Activated gamma-delta T cell (primary cell): Measurements from ENCODE around the gene ZNF341.
"Not testable (repeated sequence)": the region's sequence is repeated elsewhere in the genome, so short reads cannot be mapped to it uniquely, and the experiment has no call there.

Experiments
- DNase-seq: peaks from one replicate; lab custom pipeline; 2025; lab: John Stamatoyannopoulos, UW
- total RNA-seq, 2 donors: gene quantifications; one replicate each; lab custom pipeline; 2026; lab: John Stamatoyannopoulos, UW

Gene ZNF341
- 8.4 to 8.7 reads per million in 2 donors for total RNA-seq

- peak; percentile 91 for DNase-seq
These were observed at the start of gene ZNF341 for GRCh38 chr20:33731693-33732165. ZNF341 (plus strand) TSS chr20:33731996; CDS start chr20:33732022, 26 bp downstream.

GRCh38 chr20:33684533-33685327 is 47.1 kb upstream of the ZNF341 start:
- no peak for DNase-seq

- DNase-seq, result peak; percentile 30
These were observed 46.3 kb upstream of the ZNF341 start for GRCh38 chr20:33685328-33686099.

GRCh38 chr20:33686100-33686983 is 45.5 kb upstream of the ZNF341 start, which contains the start of gene E2F1:
E2F1 (minus strand) TSS chr20:33686385; CDS start chr20:33686264, 121 bp downstream.
- peak; percentile 93 for DNase-seq

- no peak for DNase-seq
These were observed 44.8 kb upstream of the ZNF341 start for GRCh38 chr20:33686984-33687366.

GRCh38 chr20:33687370-33687915 is 44.4 kb upstream of the ZNF341 start:
- DNase-seq, result no peak

- DNase-seq, result no peak
These were observed 43.5 kb upstream of the ZNF341 start for GRCh38 chr20:33687993-33688937.

GRCh38 chr20:33688938-33689424 is 42.8 kb upstream of the ZNF341 start:
- no peak for DNase-seq

- DNase-seq, result no peak
These were observed 42.3 kb upstream of the ZNF341 start for GRCh38 chr20:33689493-33689892.

GRCh38 chr20:33689973-33690372 is 41.8 kb upstream of the ZNF341 start:
- no peak for DNase-seq

GRCh38 chr20:33693289-33693688 is 38.5 kb upstream of the ZNF341 start:
- no peak for DNase-seq

- DNase-seq, result no peak
These were observed 37.8 kb upstream of the ZNF341 start for GRCh38 chr20:33693741-33694638.

GRCh38 chr20:33694639-33695012 is 37.2 kb upstream of the ZNF341 start:
- no peak for DNase-seq

- DNase-seq, result no peak
These were observed 35.3 kb upstream of the ZNF341 start for GRCh38 chr20:33696448-33696847.

GRCh38 chr20:33697129-33697528 is 34.7 kb upstream of the ZNF341 start:
- no peak for DNase-seq

- DNase-seq, result not testable (repeated sequence)
These were observed 32.8 kb upstream of the ZNF341 start for GRCh38 chr20:33698966-33699365.

GRCh38 chr20:33700696-33701441 is 30.9 kb upstream of the ZNF341 start:
- not testable (repeated sequence) for DNase-seq
